HG02938 (cell line): Measurements from ENCODE around the gene PELI2.

Source experiments
- ATAC-seq: cut with Tn5 transposase; IDR thresholded peaks from one replicate; pipeline ENCODE4 v1.9.1; 2021; ENCODE audit warnings: mild to moderate bottlenecking, moderate library complexity; ENCODE audit not compliant: unreplicated experiment

The PELI2 gene

GRCh38 chr14:56199095-56199981, 81.1 kb downstream of the PELI2 start:
- peak; percentile 47 for ATAC-seq

DNA sequence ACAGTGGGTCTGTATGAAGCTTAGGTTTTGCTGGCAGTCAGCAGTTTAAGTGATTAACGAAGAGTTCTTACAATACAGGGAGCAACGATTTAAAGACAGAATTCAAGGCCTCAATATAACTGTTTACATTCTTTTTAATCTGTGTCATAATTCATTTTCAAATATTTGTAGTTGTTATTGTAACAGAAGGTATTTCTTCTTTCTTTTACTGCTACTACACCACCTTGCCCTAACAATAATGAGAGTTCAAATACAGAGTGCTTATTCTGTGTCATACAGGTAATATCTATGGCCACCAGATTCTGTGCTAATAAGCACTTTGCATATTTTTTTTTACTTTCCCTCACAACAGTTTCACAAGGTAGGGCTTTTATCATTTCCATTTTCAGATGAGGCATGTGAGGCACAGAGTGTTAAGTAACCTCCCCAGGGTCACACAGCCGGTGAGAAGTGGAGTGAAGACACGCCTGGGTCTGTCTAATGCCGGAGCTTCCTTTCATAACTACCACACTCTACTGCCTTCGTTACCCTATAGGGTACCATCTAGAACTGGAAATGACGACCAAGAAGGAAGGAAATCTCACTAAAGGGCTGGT, 81.9 kb downstream of the PELI2 start:
- peak; percentile 64 for ATAC-seq

DNA sequence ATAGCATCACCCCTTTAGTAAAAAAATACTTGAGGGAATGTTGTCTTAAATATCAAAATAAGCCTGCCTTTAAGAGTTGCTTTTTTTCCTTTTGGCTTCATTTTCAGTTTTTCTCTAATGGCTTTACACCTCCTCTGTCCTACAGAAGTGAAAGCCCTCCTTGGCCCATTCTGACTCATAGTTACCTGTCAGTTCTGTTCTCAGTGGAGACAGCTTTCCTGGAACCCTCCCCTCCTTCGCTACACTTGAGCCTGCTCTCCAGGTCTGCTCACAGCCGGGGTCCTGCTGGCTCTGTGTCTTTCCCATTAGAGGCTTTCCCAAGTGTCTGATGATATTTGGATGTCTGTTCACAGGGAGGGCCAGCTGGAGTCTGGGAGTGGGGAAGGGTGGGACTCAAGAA, 84.0 kb downstream of the PELI2 start:
- peak; percentile 53 for ATAC-seq

GRCh38 chr14:56205881-56206280, 87.7 kb downstream of the PELI2 start:
- ATAC-seq: no peak

DNA sequence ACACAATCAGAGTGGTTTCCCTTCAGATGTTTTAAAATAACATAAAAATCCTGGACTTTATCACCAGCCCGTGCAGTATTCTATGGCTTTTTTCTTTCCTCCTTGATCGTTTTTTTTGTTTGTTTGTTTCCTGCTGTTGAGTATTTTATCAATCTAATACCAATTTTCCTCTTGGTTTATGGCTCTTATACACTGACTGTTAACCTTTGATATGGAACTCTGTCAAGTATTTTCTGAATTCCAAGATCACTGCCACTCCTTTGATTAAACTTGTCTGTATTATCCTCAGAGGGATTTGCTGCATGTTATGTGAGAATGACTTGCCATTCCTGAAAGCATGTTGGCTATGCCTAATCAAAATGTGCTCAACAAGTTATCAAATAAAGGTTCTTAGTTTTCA, 88.4 kb downstream of the PELI2 start:
- no peak for ATAC-seq

DNA sequence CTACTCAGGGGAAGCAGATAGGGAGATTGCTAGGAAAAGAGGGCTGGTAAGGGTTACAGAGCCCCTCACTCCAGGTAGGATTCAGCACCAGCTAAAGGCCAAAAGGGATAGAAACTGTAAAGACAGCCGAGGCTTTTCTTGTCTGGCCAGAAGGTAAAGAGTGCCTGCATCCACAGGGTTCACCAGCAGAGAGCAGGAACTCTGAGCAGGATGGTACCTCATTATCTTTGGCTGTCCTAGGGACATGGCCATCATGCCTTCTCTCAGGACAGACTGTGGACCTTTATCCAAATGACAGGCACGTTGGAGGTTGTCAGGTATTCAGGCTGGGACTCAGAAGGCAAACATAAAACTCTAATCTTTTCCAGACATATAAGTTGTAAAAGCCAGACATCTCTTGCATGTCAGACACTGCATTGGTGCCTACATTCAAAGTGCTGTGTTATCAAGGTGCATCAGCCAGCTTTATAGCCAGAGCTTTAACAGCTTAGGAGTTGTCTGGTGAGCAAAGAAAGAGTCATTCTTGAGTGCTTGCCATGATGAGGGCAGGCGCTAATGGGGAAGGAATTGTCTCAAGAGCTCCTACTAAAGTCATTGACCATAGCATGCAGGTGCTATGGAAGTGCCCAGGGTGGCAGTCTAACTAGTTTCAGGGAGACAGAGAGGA, 89.5 kb downstream of the PELI2 start:
- ATAC-seq: no peak

DNA sequence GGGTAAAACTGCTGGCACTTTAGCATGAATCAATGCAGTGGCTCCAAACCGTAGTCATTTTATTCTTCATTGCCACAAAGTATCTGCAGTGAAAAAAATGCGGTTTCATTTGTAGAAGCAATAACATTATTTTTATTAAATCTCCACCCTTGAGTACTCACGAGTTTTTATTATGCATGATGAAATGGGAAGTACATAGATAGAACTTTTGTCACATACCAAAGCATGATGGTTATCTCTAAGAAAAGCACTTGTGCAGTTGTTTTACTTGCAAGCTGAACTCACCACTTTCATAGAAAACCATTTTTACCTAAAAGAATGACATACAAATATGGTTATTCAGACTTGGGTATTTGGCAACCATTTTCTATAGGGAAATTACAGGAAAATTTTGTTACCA, 90.3 kb downstream of the PELI2 start:
- no peak for ATAC-seq

- ATAC-seq: no peak
These were observed 92.4 kb downstream of the PELI2 start for GRCh38 chr14:56210571-56210970.

DNA sequence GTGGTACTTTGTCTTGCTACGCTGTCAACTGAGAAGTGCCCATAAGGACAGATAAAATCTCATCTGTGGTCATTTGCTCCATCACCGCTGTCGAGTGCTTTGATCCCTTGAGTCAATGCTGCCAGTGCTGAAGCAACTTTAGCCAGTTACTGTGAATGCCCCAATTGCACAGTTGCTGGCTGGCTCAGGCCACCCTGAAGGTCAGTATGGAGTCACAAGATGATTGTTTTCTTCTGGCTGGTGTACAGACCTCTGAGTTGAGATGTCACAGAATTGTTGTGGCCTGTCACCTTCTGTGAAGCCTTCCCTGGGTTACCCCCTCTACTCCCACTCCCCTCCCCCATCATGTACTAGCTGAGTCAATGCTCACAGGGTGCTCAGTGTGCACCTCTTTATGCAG, 92.9 kb downstream of the PELI2 start:
- ATAC-seq: no peak

DNA sequence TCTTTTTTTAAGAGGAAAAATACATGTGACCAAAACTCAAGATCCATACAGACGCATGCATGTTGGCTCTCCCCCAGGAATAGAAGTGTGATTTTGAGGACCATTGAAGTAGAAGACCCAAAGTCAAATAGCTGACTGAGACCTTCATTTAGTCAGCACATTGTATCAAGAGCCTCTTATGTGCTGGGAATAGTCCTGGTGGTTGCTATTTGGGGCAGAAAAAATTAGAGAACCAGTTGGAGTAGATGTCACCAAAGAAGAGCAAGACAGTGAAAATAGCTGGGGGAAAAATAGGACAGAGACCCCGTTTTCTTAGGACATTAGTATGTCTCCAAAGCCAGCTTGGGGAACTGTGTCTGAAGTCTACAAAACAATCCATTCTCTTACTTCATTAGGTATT, 93.6 kb downstream of the PELI2 start:
- no peak for ATAC-seq

- ATAC-seq: no peak
These were observed 94.3 kb downstream of the PELI2 start for GRCh38 chr14:56212521-56212920.

- no peak for ATAC-seq
These were observed 95.1 kb downstream of the PELI2 start for GRCh38 chr14:56213306-56213705.

- ATAC-seq: no peak
These were observed 97.0 kb downstream of the PELI2 start for GRCh38 chr14:56215180-56215579.

DNA sequence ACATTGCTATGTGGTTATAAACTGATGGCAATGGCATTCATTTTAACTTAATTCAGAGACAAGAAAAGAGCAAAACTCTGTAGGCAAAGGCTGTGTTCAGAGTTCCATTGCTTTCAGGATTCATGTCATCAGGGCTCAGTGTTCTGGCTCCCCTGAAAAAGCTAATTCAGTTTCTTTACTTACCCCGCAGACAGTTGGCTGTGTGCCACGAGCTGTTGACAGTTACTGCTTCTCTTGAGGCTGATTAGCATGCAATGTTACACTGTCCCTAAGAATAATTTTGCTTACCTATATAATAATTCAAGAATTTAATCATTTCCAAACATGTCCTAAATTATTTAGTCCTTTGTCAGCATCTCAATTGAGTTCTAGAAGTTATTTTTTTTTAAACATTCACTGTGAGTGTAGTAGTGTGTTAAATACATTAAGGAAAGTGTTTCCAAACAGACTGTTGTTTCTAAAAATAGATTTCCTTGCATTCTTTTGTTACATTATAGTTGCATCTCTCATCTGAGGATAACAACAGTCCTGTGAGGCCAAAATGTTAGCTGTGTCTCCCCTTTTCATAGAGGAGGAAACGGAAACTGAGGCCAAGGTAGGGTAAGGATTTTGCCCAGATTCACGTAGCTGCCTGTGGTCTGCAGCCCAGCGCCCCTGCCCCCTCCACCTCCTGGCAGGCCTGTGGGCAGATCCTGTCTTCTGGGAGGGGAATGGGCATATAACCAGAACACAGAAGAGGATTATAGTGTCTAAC, 98.6 kb downstream of the PELI2 start:
- no peak for ATAC-seq

DNA sequence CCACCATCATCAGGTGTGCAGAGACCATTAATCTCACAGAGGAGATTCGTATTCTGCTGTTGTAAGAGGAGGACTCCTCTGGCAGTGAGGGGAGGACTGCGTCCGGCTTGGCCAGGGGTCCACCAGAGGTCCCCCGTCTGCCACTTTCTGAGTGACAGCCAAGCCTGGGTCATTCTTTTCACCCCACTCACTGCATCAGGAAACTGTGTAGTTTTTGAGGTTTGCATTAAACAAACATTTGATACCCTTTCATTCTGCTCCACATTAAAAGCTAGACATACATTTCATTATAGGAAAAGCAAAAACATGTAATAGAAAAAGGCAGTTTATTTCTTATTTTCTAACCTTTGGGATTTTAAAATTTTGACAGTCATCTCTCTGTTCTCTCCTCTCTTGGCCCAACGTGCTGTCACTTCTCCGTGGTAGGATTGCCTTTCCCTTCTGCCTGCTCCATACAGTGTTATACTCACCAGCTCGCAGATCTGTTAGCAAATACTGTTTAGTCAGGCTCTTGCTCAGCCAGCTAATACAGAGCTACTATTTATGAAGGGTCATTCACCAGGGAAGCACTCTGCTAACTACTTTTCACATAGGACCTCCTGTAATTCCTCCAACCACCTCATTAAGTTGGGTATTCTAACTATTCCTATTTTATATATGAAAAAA, 99.3 kb downstream of the PELI2 start:
- ATAC-seq: no peak

- no peak for ATAC-seq
These were observed 101.6 kb downstream of the PELI2 start for GRCh38 chr14:56219666-56220413.

- no peak for ATAC-seq
These were observed 103.3 kb downstream of the PELI2 start for GRCh38 chr14:56221382-56222128.

- no peak for ATAC-seq
These were observed 106.0 kb downstream of the PELI2 start for GRCh38 chr14:56224229-56224628.
